Measurements from ENCODE around the gene PRPS1L1. TPM values are rescaled to one million over a fixed set of nuclear protein-coding genes. Genes with fewer than 3 reads are reported as not detected.

PRPS1L1 gene
- polyA plus RNA-seq, 1 donor (not counting 4 experiments of a cell fraction or from before 2014, with no cell fraction given) = not detected

DNA sequence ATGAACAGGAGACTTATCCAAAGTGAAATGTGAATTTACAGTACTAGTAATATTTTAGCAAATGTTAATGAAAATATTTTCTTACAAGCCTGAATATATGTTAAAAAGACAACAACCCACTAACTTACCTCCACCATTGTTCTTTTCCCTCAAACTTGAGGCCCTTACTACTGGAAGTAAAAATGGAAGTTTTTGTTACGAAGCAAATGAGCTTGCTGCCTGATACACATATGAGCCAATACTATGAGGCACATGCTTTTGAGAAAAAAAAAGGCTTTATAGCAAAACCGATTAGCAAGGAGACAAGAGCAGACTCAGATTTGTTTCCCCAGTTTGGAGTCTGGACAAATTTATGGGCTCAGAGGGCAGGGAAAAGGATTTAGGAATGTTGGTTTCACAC is 29.0 kb downstream of the PRPS1L1 start:
- Histone ChIP-seq H3K27me3 (ENCODE audit: control insufficient read depth, extremely low read depth, insufficient read depth, low read length) (no peaks in the 10 kb centered on the region), H3K36me3 (ENCODE audit: control insufficient read depth in 2 of 2, extremely low read depth in 1 of 2, insufficient read depth in 2 of 2, low read length in 2 of 2) (no peaks in the 10 kb centered on the region), H3K4me3 (ENCODE audit: control insufficient read depth in 2 of 3, extremely low read depth in 1 of 3, insufficient read depth in 2 of 3, low read depth in 1 of 3, low read length in 3 of 3) (no peak overlapping the region), H3K4me1 (ENCODE audit: control insufficient read depth, extremely low read depth, insufficient read depth, low read length) (no peaks in the 10 kb centered on the region), H3K4me2 (ENCODE audit: control insufficient read depth, extremely low read depth, insufficient read depth, low read depth, low read length) (no peak overlapping the region), H2AFZ (ENCODE audit: control insufficient read depth, low read length) (no peak overlapping the region), H3K9ac (ENCODE audit: control insufficient read depth, extremely low read depth, insufficient read depth, low read length) (no peak overlapping the region), H3K27ac (ENCODE audit: control insufficient read depth, insufficient read depth, low read length) (no peak overlapping the region), H3K79me2 (ENCODE audit: control insufficient read depth, insufficient read depth, low read length) (no peaks in the 10 kb centered on the region), H3K9me1 (ENCODE audit: control insufficient read depth, extremely low read depth, insufficient read depth, low read length) (no peaks in the 10 kb centered on the region), H3K9me3 (ENCODE audit: control insufficient read depth, low read depth, low read length) (no peaks in the 10 kb centered on the region), H4K20me1 (ENCODE audit: control insufficient read depth, extremely low read depth, insufficient read depth, low read length) (no peaks in the 10 kb centered on the region)
- FAIRE-seq = no peak
- TF ChIP-seq EZH2 (IDR thresholded peaks at IDR 0.05; ENCODE audit: low read length) = no peak
- TF ChIP-seq, protein P1, sequence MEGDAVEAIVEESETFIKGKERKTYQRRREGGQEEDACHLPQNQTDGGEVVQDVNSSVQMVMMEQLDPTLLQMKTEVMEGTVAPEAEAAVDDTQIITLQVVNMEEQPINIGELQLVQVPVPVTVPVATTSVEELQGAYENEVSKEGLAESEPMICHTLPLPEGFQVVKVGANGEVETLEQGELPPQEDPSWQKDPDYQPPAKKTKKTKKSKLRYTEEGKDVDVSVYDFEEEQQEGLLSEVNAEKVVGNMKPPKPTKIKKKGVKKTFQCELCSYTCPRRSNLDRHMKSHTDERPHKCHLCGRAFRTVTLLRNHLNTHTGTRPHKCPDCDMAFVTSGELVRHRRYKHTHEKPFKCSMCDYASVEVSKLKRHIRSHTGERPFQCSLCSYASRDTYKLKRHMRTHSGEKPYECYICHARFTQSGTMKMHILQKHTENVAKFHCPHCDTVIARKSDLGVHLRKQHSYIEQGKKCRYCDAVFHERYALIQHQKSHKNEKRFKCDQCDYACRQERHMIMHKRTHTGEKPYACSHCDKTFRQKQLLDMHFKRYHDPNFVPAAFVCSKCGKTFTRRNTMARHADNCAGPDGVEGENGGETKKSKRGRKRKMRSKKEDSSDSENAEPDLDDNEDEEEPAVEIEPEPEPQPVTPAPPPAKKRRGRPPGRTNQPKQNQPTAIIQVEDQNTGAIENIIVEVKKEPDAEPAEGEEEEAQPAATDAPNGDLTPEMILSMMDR (optimal IDR thresholded peaks at IDR 0.05 in 1 of 3, IDR thresholded peaks at IDR 0.05 in 1 of 3, conservative IDR thresholded peaks at IDR 0.05 in 1 of 3; ENCODE audit: extremely low read depth in 1 of 3, insufficient read depth in 2 of 3, low read length in 3 of 3) = no peak
- DNase-seq (ENCODE audit: low read depth, low spot score) = no peak
- dilution Hi-C loops (cut with MboI; ENCODE audit: extremely low pct_ligation_motif_present, low sequenced_read_pairs) = no loop called here

DNA sequence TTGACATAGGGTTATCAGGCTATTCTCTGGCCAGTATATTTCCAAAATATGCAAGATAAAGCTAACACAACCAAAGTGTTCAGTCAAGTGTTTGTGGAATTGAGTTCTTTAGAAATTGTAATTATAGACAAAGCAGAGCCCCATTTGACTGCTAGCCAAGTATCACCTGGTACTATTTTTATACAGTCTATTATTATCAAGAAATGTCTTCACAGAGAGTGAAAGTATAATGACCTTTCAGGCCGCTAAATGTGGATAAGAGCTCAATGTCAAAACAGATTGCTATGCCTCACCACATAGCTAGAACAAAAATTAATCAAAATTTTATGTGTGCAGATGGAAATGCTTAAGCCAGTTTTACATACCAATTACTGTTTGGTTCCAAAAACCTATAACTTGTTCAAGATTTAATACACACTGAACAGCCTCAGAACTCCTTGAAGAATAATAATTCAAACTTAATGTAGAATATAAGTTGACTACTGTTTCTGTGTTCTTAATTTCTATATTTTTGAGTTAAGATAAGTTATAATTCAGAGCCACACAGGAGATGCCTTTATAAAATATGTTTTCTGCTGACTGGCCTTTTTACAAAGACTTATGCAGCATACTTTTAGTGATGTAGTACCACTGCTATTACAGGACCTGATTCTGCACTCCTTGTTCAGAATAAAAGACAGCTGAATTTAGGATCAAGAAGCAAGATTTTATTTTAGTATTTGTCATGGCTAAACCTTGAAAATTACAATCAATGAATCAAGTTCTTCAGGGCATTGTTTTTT is 31.0 kb downstream of the PRPS1L1 start:
- no peaks in the 10 kb centered on the region for H3K79me2 ChIP-seq (ENCODE audit: control insufficient read depth, insufficient read depth, low read length)
- H2AFZ ChIP-seq (ENCODE audit: control insufficient read depth, low read length) = no peak overlapping the region
- dilution Hi-C loops (cut with MboI; ENCODE audit: extremely low pct_ligation_motif_present, low sequenced_read_pairs) = no loop called here
- no peaks in the 10 kb centered on the region for H3K9me3 ChIP-seq (ENCODE audit: control insufficient read depth, low read depth, low read length)
- H3K4me1 ChIP-seq (ENCODE audit: control insufficient read depth, extremely low read depth, insufficient read depth, low read length) = no peaks in the 10 kb centered on the region
- FAIRE-seq (no peak), DNase-seq (ENCODE audit: low read depth, low spot score) (no peak)
- H3K36me3 ChIP-seq (ENCODE audit: control insufficient read depth in 2 of 2, extremely low read depth in 1 of 2, insufficient read depth in 2 of 2, low read length in 2 of 2) = no peaks in the 10 kb centered on the region
- H3K4me3 ChIP-seq (ENCODE audit: control insufficient read depth in 2 of 3, extremely low read depth in 1 of 3, insufficient read depth in 2 of 3, low read depth in 1 of 3, low read length in 3 of 3) = no peak overlapping the region
- H3K9ac ChIP-seq (ENCODE audit: control insufficient read depth, extremely low read depth, insufficient read depth, low read length) = no peak overlapping the region
- H4K20me1 ChIP-seq (ENCODE audit: control insufficient read depth, extremely low read depth, insufficient read depth, low read length) = no peaks in the 10 kb centered on the region
- H3K4me2 ChIP-seq (ENCODE audit: control insufficient read depth, extremely low read depth, insufficient read depth, low read depth, low read length) = no peak overlapping the region
- H3K9me1 ChIP-seq (ENCODE audit: control insufficient read depth, extremely low read depth, insufficient read depth, low read length) = no peaks in the 10 kb centered on the region
- H3K27me3 ChIP-seq (ENCODE audit: control insufficient read depth, extremely low read depth, insufficient read depth, low read length) = no peaks in the 10 kb centered on the region
- no peak overlapping the region for H3K27ac ChIP-seq (ENCODE audit: control insufficient read depth, insufficient read depth, low read length)
- TF ChIP-seq, protein P1 (optimal IDR thresholded peaks at IDR 0.05 in 1 of 3, IDR thresholded peaks at IDR 0.05 in 1 of 3, conservative IDR thresholded peaks at IDR 0.05 in 1 of 3; ENCODE audit: extremely low read depth in 1 of 3, insufficient read depth in 2 of 3, low read length in 3 of 3) = no peak
- TF ChIP-seq EZH2 (IDR thresholded peaks at IDR 0.05; ENCODE audit: low read length) = no peak
